SIG-M5 treated with dmso at 0.1 percent for 504 hours (cell line): Measurements from ENCODE around the gene TRIM39.
"Not testable (repeated sequence)": the region's sequence is repeated elsewhere in the genome, so short reads cannot be mapped to it uniquely, and the experiment has no call there.

ENCODE experiments used
- DNase-seq: peaks from one replicate; lab custom pipeline; 2025; ENCODE audit not compliant: unreplicated experiment; lab: John Stamatoyannopoulos, UW

Gene TRIM39

DNA sequence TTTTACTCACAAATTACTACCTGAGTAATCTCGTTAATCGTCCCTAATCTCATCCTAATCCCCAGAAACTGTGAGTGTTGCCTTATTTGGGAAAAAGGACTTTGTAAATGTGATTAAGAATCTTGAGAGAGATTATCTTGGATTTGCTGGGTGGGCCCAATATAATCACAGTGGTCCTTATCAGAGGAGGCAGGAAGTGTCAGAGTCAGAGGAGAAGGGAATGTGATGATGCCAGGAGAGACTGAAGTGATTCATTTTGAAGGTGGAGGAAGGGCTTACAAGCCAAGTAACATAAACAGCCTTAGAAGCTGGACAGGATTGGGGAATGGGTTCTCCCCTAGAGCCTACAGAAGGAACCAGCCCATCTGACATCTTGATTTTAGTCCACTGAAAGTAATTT is 34.9 kb downstream of the TRIM39 start:
- DNase-seq, result no peak

DNA sequence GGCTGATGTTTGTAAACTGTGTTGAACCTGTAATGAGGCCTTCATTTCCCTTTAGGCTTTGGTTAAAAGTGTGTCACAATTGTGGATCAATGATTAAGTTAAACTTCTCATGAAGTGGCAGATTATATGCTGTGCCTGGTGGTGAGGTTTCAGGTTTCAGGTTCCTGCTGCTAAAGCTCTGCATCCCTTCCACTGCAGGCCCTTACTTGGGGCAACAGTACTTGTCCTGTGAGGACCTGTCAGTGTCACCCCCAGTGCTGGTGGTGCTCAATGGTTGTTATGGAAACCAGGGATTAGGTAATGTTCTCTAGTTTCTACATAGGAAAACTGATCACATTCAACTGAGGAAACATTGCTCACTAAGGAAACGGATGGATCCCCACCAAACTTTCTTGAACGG is 36.7 kb downstream of the TRIM39 start:
- no peak for DNase-seq

- DNase-seq, result peak; percentile 7
Observed at GRCh38 chr6:30364591-30364990, 37.9 kb downstream of the TRIM39 start.

GRCh38 chr6:30369280-30369679 is 42.6 kb downstream of the TRIM39 start:
- DNase-seq, result not testable (repeated sequence)

DNA sequence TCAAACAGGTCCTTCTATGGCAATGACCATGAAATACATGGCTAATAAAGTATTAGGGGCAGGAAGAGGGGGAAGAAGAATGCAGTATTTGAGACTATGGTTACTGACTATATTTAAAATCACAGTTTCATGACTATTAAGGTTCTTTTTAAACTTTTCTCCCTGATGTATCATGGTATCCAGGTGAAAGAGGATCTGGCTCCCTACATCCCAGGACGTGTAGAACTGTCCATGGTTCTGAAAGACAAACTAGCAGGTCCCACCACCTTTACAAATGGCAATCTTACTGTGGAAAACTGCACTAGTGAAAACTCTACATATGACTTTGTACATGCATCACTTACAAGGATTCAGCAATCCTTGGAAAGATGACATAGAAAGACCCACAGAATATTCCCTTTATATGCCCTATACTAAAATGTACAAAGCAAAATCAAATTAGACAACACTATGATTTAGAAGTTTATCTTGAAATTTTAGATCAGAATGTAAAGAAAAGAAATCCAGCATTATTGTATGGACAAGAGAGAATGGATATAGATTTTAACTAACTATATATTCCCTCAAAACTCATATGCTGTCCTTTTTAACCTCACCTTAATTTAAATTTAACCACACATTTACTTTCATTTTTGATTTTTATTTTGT is 51.7 kb downstream of the TRIM39 start:
- no peak for DNase-seq

DNA sequence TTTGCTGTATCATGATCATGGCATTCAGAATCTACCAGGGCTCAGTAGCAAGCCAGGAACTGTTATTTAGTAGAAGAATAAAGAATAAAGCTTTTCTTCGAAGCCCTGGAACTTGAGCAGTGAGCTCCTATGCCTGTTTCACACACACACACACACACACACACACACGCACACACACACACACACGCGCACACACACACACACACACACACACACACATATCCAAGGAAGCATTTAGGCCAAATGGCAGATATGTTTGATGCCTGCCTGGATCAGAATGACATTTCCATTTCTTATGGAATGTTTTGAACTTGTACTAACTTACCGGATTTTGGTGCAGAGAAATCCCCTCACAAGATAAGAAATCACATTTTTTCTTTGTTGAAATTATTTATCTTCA is 53.7 kb downstream of the TRIM39 start:
- no peak for DNase-seq

DNA sequence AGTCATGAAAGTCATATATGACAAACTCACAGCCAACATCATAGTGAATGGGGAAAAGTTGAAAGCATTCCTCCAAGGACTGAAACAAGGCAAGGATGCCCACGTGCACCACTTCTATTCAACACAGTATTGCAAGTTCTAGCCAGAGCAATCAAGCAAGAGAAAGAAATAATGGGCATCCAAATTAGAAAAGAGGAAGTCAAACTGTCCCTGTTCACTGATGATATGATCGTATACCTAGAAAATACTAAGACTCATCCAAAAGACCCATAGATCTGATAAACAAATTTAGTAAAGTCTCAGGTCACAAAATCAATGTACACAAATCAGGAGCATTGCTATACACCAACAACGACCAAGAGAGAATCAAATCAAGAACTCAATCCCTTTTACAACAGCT is 59.4 kb downstream of the TRIM39 start:
- DNase-seq, result no peak

DNA sequence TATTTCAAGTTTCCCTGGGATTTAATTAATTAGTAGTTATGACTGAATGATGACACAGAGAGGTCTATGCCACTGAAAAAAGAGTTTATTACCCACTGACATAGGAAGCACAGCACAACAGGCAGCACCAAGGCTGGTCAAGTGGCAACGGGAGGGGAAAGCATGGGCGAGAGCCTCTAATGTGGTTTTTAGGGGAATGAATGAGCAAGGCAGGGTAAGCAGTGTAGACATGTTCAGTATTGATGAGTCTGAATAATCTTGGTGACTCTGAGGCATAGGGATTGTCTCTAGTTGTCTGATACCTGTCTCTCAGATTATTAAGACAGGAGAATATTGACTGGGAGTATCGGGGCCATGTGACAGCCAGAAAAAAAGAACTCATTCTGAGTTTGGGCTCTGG is 64.5 kb downstream of the TRIM39 start:
- no peak for DNase-seq
